Fibroblast of skin of right quadriceps (primary cell): Measurements from ENCODE around the gene ETV1.

Source experiments
- DNase-seq: peaks from one replicate; pipeline ENCODE4 v3.0.0-alpha.2; 2013

The ETV1 gene

DNA sequence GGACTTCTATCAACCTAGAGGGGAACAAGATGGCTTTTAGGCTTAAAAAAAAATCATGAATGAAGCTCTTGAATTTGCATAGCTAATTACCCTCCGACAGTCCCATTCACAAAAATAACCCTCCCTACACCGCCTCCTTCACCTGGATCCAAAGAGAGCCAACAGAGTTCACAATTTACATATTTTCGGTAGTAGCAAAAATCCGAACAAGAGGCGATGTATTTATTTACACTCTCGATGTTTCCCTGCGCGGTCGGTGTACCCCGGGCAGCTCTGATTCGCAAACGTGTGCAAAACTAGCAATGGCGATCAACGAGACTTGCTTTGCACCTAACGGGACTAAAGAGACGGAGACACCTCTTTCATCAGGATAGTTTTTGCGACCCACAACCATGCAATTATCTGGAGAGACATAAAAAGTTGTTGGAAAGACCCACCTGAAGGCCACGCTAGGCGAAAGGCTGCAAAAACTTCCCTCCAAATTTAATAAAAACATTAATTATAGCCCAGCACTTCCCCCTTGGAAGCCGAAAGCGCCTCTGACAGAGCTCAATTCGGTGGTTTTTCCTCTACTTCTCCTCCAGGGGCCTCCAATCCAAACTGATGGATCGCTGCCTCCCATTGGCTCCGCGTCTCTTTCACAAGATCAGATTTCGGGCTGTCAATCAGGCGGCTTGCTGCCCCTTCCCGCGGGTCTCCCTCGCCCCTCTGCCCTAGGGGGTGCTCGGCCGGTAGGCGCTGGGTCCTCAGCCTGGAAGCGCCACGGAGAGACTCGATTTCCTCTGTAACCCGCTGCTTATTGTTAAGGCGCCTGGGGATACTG, at the start of gene ETV1:
Gene ETV1, minus strand, starts transcription at position 541 of the 823 bp plus-strand sequence. CDS start 614 bp downstream, outside the sequence.
- peak; percentile 62 for DNase-seq

DNA sequence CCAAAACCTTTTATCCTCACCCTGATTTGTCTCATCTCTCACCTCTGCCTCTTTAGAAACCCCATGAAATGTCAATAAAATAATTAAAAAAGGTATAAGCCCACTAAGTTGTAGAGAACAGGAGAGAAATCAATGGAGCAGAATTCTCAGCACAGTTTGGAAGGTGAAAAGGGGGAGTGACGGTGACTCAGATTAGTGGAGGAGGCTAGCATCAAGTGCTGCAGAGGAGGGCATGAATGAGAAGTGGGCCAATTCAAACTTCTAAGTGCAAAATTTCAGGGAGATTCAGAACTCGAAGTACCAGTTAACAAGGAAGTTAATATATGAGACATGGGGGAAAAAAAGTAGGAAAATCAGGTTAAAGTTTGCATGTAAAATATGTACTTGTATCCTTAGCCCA, 34.9 kb upstream of the ETV1 start:
- no peak for DNase-seq

- DNase-seq, result no peak
These were observed 34.4 kb upstream of the ETV1 start for GRCh38 chr7:14023838-14024237.

DNA sequence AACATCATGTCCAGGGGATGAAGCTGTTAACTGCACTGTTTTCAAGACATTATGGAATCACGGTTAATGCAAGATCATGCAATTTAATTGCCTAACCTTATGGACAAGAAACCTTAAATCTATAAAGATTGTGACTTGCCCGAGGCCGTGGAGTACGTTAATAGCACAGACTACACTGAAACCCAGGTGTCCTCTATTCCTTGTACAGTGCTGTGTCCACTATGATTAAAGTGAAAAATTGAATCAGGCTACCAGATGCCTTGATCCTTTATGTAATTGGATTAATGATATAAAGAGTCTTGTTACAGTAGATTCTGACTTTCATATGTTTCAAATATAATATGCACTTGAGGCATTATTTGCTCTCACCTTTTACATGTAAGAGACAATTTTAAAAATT, 33.9 kb upstream of the ETV1 start:
- no peak for DNase-seq

GRCh38 chr7:14021069-14021468, 31.6 kb upstream of the ETV1 start:
- DNase-seq, result no peak

GRCh38 chr7:14020339-14020900, 31.0 kb upstream of the ETV1 start:
- no peak for DNase-seq

DNA sequence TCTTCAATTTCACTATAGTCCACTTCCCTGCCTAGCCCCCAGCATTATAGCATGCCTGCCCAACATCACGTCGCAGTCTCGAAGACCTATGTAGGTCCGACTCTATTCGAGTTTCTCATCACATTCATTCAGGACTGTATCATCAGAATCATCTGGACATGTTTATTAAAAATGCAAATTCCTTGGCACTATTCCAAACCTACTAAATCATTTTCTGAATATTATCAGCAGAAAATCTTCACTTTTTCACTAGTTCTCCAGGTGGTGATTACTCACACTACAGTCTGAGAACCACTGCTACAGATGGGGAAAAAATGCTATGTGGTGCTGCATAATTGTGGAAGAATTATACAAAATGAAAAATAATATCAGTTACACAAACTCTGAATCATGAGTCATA, 29.3 kb upstream of the ETV1 start:
- DNase-seq, result no peak

DNA sequence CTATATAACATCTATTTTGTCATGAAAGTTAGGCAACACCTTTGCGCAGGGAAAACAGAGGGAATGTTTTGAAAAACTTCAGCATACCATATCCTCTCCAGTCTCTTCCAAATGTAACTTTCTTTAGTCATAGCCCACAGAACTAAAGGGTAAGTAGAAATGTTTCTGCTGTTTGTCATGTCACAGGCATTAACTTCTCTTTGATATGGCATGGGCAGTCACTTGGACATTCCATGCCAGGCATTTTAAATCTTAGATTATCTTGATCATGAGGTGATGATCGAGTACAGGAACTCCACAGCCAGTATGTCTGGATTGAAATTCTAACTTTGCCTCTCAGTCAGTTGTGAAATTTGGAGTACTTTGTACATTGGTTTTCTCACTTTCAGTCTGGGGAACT, 27.5 kb upstream of the ETV1 start:
- DNase-seq, result no peak

GRCh38 chr7:14013898-14014297, 24.4 kb upstream of the ETV1 start:
- DNase-seq, result no peak

GRCh38 chr7:14009453-14010418, 20.3 kb upstream of the ETV1 start:
- no peak for DNase-seq

- DNase-seq, result no peak
These were observed 11.7 kb upstream of the ETV1 start for GRCh38 chr7:14001139-14001538.

DNA sequence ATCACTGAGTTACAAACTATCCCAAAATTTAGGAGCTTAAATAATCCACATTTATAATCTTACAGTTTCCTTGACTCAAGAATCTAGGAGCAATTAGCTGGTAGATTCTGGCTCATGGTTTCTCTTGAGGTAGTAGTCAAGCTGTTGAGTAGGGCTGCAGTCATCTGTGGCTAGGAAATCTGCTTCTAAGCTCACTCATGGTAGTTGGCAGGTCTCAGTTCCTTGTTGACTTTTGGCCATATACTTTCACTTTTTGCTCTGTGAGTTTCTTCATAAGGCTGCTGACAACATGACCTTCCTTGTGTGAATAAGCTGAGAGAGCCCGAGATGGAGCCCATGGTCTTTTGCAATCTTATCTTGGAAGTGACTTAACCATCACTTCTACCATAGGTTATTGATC, 10.8 kb upstream of the ETV1 start:
- DNase-seq, result no peak

GRCh38 chr7:13998866-13999265, 9.4 kb upstream of the ETV1 start:
- no peak for DNase-seq

- no peak for DNase-seq
These were observed 3.1 kb upstream of the ETV1 start for GRCh38 chr7:13992596-13992964.

- DNase-seq, result peak; percentile 8
These were observed 2.5 kb upstream of the ETV1 start for GRCh38 chr7:13991791-13992595.

GRCh38 chr7:13990984-13991790, 1.7 kb upstream of the ETV1 start:
- peak; percentile 99 for DNase-seq

- peak; percentile 51 for DNase-seq
These were observed 985 bp upstream of the ETV1 start for GRCh38 chr7:13990319-13990983.

DNA sequence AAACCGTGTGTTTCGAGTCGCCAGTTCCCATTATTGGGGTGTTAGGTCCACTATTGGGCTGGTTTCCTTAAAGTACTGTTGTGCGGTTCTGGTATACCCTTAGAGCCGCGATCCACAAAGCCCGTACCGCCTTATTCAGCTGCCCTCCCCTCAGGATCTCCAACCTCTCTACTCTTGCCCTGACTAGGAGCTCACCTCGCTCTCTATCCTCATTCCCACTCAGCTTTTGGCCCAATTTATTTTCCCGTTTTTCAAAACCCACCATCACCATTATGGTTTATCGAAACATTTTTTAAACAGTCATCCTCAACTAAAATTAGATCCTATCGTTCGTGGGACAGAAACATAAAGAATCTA, 461 bp upstream of the ETV1 start:
- no peak for DNase-seq

GRCh38 chr7:13988731-13989125, 738 bp downstream of the ETV1 start:
- DNase-seq, result peak; percentile 17

DNA sequence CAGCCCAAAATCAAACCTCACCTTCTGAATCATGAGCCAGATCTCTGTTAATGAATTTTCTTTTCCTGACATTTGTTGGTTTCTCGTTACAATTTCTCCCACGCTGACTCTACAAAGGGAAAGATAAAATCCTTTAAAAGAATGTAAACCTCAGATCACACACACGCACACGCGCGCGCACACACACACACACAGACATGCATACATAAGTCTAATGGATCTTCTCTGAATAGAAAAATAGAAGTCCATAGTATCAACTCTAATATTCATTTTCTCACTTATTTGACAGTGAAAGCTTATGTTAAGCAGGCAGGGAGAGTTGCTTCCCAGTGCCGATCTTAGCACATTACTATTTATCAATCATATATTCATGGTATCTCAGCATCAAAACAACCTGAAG, 1.4 kb downstream of the ETV1 start:
- peak; percentile 59 for DNase-seq

DNA sequence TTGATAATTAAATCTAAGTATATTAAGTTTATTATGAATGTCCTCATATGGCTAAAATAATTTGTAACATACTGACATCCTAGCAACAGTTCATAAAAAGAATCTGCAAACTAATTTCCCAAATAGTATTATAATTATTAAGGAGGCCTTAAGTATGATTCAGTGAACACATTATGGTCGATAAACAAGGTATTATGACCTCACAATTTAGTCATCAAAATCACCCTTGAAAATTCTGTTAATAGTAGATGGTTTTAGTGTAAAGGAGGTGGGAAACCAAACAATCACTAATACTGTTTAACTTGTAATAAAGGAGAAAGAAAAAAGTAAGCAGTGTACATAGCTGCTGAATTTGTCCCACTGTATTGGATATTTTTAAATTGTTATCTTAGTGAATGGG, 2.1 kb downstream of the ETV1 start:
- no peak for DNase-seq
